Forelimb muscle (tissue), 1 donor: Measurements from ENCODE around the gene DLGAP1. TPM values are rescaled to one million over a fixed set of nuclear protein-coding genes. Genes with fewer than 3 reads are reported as not detected.
"Not testable (repeated sequence)": the region's sequence is repeated elsewhere in the genome, so short reads cannot be mapped to it uniquely, and the experiment has no call there.

Experiments used
- DNase-seq: peaks from one replicate; pipeline ENCODE4 v3.0.0-alpha.2; 2013; ENCODE audit warnings: low read depth
- polyA plus RNA-seq: library from polyadenylated mRNA; unstranded; fragments of 120-200 nt; gene quantifications from one replicate; pipeline ENCODE4 v1.2.1, GENCODE V29; 2013; ENCODE audit not compliant: insufficient read length

Gene DLGAP1
- polyA plus RNA-seq, 1 donor, result 1.9 TPM

GRCh38 chr18:4287340-4287739, 167.8 kb downstream of the DLGAP1 start:
- not testable (repeated sequence) for DNase-seq

DNA sequence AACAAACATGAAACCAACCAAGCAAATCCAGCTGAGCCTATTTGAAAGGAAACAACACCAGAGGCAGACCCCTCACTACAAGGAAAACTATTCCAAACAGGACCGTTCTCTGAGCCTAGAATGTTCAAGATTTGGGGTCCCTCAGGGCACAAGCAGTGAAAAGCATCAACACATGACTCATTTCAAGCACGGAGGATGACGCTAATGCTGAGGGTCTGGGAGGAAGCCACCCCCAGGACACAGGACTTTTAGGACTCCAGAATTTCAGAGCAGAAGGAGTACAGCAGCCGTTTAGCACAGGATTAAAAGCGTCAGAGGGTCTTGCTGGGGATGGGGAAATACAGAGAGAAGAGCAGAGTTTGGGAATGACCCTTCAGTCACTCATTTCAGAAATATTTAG, 168.9 kb downstream of the DLGAP1 start:
- no peak for DNase-seq

GRCh38 chr18:4285525-4285924, 169.6 kb downstream of the DLGAP1 start:
- DNase-seq, result no peak

DNA sequence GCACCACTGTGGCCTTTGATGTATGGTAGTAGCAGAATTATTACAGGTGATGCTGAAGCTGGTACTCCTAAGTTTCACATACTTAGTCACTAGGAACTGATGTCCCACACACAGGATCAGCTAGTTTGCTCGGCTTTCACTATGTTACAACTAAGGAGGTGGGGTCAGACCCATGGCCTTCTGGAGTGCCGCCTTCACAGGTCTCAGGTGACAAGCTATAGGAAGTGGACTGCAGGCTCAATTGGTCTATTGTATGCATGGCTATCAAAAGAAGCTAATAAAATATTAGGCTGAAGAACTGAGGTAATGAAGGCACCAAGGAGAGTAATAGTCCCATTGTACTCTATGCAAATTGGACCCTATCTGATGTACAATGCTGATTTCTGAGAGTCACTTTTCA, 170.6 kb downstream of the DLGAP1 start:
- no peak for DNase-seq

DNA sequence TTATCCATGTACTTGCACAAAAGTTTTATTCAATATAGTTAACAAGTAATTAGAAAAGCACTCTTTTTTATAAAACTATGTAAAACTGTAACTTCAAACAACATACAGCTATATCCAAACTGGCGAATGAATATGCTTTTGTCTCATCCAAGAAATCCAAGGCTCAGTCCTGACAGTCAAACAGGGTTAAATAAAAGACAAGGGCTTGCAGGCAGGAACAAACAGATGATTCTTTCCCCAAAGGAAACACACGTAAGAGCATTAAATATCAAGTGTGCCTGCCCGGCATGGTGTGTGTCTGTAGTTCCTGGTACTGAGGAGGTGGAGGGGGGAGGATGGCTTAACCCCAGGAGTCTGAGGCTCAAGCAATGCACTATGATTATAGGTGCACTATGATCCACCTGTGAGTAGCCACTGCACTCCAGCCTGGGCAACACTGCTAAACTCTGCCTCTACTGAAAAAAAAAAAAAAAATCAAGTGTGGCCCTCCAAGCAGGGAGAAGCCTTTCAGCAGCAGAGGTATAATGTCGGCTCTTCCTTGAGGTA, 171.3 kb downstream of the DLGAP1 start:
- no peak for DNase-seq

DNA sequence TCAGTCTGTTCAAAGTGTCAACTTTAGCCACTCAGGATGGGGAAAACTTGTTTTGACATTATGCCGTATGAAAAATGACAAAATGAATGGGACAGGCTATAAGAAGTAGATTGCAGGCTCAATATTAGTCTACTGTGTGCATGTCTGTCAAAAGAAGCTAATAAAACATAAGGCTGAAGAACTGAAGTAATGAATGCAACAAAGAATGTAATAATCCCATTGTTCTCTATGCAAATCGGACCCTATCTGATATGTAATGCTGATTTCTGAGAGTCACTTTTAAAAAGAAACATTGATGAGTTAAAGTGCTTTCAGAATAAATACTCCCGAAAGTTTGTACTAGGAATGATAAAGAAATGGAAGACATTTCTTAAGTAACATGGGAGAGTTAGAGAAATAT, 172.2 kb downstream of the DLGAP1 start:
- DNase-seq, result no peak

DNA sequence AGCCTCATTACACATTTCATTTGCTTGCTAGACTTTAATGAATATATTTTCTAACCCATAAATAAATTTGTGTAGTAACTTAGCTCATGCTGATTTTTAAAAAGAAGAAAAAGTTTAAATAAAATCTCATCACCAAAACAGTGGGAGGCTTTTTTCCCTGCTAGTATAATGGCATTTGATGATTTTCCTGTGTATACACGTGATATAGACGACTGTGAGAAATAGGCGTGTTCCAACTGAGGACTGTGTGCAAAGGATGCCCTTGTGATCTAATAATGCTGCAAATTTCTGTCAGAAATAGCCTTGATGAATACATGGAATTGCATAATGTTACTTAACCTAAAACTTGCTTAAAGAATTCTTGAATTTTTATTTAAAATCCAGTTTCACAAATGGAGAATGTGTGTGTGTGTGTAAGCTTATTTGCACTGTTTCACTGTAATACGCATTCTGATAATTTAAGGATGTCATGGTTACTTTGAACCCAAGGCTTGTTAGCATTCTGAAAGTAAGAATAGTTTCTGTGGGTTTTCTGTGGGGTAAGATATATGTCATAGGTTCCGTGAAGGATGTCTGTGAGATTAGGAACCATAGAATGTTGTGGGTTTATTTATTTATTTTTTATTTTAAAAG, 178.0 kb downstream of the DLGAP1 start:
- no peak for DNase-seq

DNA sequence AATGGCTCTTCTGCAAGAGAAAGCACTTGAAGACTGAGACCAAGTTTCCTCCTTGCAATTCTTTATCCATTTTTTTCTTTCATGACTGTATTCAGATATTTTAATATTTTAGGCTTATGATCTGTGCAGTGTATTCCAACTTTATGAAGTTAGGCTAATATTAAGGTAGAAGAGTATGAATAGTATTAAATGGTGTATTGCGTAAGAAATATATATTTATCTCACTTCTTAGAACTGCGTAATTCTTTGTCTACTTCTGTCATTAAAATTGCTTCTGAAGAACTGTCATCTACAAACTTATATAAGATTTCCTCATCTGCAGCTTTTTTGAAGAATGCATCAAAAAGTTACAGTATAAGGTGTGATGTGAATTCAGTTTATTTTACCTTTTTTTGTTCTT, 183.2 kb downstream of the DLGAP1 start:
- DNase-seq, result no peak

DNA sequence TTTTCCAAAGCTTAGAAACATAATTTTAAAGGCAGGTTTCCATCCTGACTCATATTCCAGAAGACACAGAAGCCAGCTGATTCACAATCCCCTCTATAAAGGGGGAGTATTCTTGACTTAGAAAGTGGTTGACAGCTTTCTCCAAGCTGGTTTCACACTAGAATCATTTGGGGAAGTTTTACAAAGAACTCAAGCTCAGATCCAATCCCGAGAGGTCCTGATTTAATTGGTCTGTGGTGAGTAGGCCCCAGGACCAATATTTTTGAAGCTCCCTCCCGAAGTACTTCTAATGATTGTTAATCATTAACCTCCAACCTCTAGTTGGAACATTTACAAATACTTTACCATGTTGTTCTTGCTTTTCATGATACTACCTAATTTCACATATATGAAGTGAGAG, 184.1 kb downstream of the DLGAP1 start:
- DNase-seq, result no peak

DNA sequence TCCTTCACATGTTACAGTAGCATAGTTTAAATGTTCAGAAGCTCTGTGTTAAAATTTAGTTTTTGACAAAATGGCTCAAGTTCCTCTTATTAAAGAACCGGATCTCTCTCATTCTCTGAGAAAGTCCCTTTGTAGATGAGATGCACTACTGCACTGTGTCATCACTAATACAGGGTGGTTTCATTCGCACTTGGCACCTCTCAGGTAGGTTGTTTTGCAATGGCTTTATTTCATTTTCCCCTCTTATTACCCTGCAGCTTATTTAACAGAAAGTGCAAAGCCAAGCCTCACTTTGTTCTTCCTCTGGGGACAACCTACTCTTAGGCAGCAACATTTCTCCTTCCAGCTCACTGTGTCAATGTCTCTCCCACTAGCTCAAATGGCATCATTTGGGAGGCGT, 185.1 kb downstream of the DLGAP1 start:
- no peak for DNase-seq

DNA sequence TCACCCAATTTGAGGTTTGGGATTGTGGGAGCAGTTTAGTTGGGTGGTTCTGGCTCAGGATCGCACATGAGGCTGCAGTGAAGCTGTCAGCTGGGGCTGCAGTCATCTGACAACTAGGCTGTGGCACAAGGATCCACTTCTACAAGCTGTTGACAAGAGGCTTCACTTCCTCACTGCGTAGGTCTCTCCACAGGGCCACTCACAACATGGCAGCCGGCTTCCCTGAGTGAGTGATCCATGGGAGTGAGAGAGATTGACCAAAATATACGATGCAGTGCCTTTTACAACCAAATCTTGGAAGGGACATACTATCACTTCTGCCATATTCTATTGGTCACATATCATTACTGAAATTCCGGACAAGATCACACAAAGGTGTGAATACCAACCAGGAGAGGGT, 187.5 kb downstream of the DLGAP1 start:
- DNase-seq, result no peak

- DNase-seq, result no peak
Measured at GRCh38 chr18:4264347-4264791, 190.7 kb downstream of the DLGAP1 start.

GRCh38 chr18:4260107-4260506, 195.0 kb downstream of the DLGAP1 start:
- DNase-seq, result no peak

DNA sequence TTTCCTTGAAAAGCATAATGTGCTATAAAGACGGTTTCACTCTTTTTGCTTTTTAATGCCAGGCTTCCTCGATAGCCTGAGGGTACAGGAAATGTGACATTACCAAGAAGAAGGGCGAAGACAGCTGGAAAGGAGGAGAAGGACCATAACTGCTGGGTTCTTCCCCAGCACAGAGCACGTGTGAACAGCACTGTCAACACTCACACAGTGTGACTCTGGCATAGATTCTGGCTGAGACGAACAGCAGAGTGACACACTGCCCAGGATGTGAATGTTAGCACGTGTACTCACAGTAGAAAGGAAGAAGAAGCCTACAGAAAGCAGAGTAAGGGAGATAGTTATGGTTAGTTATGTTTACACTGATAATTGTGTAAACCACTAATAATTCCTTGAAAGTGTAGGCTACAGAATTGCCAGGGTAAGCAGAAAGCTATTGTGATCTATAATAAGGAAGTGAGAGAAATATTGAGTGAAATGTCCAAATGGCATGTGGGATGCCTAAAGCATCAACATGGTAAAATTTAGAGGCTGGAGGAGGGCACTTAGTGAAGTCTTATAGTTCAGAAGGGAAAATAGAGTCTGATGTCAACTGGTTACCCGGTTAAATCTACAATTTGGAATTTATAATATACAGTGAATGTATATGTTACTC, 198.2 kb downstream of the DLGAP1 start:
- DNase-seq, result no peak

DNA sequence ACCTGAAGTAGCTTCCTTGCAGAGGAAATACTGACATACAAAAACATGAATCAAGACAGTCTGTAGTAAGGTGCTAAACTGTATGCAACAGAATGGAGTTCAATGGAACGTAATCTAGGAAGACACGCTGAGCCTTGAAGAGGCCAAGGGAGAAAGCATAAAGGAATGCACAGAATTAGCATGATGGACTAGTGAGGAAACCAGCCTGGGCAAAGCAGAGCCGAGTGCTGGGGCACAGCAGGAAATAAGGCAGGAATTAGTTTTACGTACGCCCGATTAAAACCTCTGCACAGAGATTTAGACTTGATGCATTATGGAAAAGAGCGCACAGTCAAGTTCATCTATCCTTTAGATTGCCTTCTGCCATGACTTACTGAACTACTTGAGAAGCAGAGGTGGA, 200.3 kb downstream of the DLGAP1 start:
- no peak for DNase-seq

- DNase-seq, result no peak
Measured at GRCh38 chr18:4252829-4253228, 202.3 kb downstream of the DLGAP1 start.

- DNase-seq, result no peak
Measured at GRCh38 chr18:4251873-4252272, 203.2 kb downstream of the DLGAP1 start.

DNA sequence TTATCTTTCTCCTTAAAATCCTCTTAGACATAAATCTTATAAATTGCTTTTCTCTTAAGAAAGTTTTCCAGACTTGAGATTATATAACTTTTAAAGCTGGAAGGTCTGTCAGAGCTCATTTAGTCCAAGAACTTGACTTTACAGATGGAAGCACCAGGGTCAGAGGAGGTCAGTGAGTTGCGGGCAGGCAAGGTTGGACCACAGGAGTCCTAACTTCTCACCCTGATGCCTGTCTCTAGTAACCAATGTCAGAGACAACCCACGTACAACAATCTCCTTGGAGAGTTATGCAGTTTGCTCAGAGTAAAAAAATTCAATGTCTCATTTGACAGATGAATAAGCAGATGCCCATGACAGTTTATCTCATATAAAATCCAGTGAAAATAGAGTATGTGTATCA, 203.9 kb downstream of the DLGAP1 start:
- DNase-seq, result no peak

DNA sequence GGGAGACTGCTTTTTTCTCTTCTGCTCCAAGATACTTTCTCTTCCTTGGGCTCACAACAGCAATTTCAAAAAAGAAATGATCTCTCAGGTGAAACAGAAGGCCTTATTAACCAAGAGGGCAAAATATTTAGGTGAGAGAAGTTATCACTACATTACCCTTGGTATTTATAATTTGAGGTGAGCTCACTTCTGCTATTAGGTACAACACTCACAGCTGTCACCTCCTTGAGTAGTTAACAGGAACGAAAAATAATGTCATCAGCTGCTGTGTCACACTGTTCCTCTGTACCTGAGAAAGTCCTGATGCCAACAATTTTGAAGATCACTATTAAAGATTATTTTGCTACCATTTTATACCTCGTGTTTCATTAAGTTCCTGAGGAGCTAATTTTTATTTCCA, 205.0 kb downstream of the DLGAP1 start:
- no peak for DNase-seq

GRCh38 chr18:4248686-4249085, 206.4 kb downstream of the DLGAP1 start:
- DNase-seq, result no peak

DNA sequence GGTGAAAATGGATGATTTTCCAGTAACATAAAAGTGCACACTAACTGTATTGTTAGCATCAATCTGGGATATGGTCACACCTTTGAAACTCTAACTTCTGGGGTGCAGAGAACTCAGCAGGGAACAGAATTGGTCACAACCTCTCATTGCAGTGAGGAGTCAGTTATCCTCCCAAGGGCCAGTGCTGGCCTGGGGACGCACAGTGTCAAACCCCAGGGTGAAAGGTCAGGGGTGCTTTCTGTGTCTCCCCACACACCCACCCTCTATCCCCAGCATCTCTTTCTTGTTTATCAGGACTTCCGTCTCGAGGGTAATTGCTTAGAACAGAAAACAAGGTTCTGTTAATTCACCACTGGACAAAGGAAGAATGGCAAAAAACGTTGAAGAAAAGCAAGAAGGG, 208.7 kb downstream of the DLGAP1 start:
- no peak for DNase-seq

GRCh38 chr18:4245456-4245855, 209.7 kb downstream of the DLGAP1 start:
- no peak for DNase-seq

DNA sequence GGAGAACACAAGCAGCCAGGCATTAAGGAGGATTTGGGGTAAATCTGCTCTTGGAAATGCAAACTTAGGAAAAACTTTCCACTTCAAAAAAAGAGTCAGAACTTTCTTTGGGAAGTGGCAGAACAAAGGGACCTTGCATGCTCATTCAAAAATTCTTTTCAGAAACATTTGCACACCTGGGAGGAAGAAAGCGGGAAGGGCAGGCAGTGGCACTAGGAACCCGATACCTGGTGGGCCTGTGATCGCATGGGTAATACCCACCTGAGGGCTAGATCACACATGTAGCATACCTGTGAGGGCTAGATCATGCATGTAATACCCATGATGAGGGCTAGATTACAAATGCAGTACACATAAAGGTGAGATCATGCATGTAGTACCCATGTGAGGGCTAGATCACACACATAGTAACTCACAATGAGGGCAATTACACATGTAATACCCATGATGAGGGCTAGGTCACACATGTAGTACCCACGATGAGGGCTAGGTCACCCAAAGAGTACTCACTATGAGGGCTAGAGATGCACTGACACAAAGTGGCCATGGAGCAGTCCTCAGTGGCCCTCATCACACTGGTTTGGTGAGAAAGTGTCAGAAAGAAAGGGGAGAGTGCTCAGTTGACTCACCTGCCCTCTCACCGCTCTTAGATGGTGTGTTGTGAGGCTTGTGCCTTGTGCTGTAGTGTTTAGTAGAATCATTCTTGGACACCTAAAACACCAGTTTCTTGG, 212.5 kb downstream of the DLGAP1 start:
- no peak for DNase-seq
